Gastrocnemius medialis (tissue), 4 donors: ENCODE data around the gene PSMB8.

ENCODE experiments used
- CTCF ChIP-seq, 5 experiments: fragments of 450-650 bp in 3 of 5; fragments of 200-600 bp in 2 of 5; sonication (generic) in 2 of 5; IDR thresholded peaks in 4 of 5; conservative IDR thresholded peaks in 1 of 5; 1 replicate in 4 of 5; 2 replicates in 1 of 5; pipeline ENCODE4 v1.5.1; 2016 to 2019; ENCODE audit warnings: antibody characterized with exemption in 5 of 5, mild to moderate bottlenecking in 3 of 5, moderate library complexity in 3 of 5
- POLR2A ChIP-seq, 2 donors: fragments of 450-650 bp; IDR thresholded peaks; one replicate each; pipeline ENCODE4 v1.6.1; 2017; ENCODE audit warnings: antibody characterized with exemption in 2 of 2, mild to moderate bottlenecking in 2 of 2, moderate library complexity in 2 of 2

- no peak for TF ChIP-seq POLR2A (IDR thresholded peaks at IDR 0.05)
- no peak for TF ChIP-seq CTCF (IDR thresholded peaks at IDR 0.05 in 4 of 5, conservative IDR thresholded peaks at IDR 0.05 in 1 of 5)
Measured at GRCh38 chr6:32852844-32853540, 9.1 kb upstream of the PSMB8 start.
